Muscle of arm (tissue), 12 donors: ENCODE measurements around the gene ARMC9. TPM values are rescaled to one million over a fixed set of nuclear protein-coding genes. Genes with fewer than 3 reads are reported as not detected.
"Not testable (repeated sequence)": the region's sequence is repeated elsewhere in the genome, so short reads cannot be mapped to it uniquely, and the experiment has no call there.

Source experiments
- DNase-seq: peaks from one replicate; pipeline ENCODE4 v3.0.0-alpha.2; 2013
- polyA plus RNA-seq, 12 donors: library from polyadenylated mRNA; unstranded; fragments of 120-200 nt; gene quantifications; one replicate each; pipeline ENCODE4 v1.2.1, GENCODE V29; 2013; ENCODE audit not compliant: insufficient read length in 12 of 12

Gene ARMC9
- polyA plus RNA-seq, 12 donors, result 3.3 to 10.0 (median 5.5) TPM; not detected in 1

DNA sequence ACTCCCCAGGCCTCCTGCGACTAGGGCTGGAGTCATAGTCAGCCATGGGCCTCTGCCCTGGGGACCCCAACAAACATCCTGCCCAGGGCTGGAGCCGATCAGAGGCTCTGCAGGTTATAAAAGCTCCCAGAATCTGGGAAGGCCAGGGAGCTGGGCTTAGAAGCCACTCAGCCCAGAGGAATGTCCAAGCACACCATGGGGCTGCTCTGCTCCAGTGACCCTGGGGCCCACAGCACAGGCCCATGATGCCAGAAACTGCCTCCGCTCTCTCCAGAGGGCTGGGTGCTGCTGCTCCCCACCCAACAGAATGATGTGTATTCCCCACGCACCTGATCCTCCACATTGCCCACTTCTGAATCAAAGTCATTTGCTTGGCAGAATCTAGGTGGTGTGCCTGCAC lies 88.5 kb downstream of the ARMC9 start:
- DNase-seq, result no peak

DNA sequence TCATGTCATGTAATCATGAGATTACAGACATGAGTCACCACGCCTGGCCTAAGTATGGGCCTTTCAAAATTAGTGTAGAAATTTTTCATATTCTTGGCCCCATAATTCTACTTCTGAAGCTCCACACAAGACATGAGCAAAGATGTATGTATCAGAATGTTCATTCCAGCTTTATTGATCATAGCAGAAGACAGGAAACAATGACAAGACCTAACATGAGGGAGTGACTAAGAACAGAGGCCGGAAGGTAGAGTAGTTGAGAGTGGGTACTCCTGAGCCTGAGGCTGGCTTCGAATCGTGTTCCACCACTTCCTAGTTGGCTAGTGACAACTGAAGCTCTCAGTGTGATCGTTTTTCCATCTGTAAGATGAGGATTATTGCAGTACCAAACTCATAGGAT lies 89.3 kb downstream of the ARMC9 start:
- DNase-seq, result no peak

DNA sequence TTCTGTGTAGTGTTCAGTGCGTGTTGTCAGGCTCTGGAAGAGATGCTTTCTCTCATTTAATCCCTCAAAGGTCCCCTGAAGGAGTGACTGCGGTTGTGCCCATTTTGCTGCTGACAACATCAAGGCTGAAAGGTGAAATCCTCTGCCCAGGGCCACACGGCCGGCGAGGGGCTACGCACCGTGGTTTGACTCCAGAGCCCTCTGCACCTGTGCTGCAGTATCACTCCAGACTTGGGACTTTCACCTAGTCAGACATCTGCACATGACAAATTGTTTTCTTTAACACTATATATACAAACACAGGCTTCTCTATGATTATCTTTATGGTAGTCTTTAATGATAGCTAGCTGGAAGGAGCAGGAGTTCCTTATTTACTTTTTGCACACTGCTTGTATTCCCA lies 90.2 kb downstream of the ARMC9 start:
- DNase-seq, result no peak

DNA sequence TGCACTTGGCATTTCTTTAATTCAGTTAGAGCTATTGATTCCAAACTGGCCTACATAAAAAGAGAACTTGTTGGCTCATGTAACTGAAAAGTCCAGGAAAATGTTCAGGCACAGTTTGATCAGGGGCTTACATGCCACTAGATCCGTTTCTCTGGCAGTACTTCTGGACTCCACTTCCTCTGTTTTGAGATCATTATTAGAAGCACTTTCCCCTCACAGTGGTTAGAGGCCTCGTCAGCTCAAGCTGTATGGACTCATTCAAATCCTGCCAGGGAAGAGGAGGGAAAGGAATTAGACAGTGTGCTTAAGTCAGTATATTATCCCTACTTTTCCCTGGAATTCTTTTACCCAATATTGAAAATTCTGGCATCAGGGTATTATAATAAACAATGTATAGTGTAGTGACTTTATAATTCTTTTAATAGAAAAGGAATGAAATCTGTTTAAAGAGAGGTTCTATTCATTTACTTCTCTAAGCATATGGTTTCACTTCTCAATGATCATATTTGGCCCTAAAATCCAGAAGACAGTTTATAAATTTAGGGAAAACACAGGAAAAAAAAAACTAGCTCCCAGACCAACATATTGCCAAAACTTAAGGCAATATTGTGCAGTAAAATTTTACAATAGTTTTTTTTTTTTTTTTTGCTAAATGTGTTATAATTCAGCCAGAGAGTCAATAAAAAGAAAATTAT lies 92.0 kb downstream of the ARMC9 start:
- peak; percentile 38 for DNase-seq

DNA sequence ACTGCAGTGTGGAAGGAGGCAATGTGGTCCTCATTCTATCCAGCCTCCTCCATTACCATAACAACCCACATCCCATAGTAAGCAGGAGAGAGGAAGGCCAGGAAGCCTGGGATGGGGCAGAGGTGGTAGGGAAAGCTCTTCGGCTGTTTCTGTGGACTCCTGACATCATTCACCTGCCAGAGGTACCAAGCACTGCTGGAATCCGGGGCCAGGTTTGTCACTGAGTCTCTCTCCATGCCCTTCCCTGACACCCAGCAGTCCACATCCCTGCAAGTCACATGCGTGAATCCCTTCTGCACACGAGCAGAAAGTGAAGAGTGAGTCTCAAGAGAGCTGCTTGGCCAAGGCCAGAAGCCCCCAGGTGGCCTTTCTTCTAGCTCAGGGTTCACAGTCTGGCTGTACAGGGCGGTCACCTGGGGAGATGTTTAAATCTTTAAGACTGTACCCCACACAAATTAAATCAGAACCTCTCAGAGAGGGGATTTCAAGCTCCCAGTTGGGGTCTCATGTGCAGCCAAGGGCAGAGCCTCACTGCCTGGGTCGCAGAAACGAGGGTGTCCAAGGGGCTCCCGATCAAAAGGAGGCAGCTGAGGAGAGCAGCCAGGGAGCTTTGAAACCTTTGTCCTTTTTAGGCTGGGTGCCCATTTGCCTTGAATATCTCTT lies 94.2 kb downstream of the ARMC9 start:
- DNase-seq, result no peak

DNA sequence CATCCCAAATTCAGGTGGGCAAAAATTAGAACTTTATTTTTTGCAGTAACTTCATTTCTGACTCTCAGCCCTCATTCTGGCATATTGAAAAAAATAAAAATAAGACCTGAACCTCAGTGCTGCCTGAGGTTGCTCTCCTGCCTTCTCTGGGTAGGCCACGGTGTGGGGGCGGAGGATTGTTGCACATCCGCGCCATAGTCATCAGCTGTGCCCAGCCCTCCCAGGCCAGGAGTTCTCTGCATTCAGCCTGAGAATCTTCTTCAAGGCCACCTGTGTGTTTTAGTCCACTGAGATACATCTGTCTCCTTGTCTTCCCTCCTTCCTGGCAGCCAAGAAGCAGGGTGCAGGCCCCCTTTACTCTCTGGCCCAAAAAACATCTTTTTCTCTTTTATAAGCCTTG lies 94.7 kb downstream of the ARMC9 start:
- no peak for DNase-seq

DNA sequence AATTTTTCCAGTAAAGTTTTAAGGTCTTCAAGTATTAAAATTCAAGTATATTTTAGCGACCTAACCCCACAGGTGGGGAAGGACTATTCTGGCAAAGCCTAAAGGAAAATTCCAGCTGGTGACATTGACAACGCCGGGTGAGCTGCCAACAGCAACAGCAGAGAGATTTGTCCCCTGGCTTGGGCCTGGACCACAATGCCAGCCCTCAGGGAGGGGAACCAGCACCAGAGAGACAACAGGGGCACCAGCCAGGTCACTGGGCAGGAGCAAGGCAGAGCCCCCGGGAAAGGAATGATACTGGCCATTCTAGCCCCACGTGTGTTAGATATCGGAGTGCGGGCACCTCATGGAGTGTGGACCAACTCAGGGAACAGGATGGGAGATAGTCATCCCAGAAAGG lies 95.7 kb downstream of the ARMC9 start:
- no peak for DNase-seq

DNA sequence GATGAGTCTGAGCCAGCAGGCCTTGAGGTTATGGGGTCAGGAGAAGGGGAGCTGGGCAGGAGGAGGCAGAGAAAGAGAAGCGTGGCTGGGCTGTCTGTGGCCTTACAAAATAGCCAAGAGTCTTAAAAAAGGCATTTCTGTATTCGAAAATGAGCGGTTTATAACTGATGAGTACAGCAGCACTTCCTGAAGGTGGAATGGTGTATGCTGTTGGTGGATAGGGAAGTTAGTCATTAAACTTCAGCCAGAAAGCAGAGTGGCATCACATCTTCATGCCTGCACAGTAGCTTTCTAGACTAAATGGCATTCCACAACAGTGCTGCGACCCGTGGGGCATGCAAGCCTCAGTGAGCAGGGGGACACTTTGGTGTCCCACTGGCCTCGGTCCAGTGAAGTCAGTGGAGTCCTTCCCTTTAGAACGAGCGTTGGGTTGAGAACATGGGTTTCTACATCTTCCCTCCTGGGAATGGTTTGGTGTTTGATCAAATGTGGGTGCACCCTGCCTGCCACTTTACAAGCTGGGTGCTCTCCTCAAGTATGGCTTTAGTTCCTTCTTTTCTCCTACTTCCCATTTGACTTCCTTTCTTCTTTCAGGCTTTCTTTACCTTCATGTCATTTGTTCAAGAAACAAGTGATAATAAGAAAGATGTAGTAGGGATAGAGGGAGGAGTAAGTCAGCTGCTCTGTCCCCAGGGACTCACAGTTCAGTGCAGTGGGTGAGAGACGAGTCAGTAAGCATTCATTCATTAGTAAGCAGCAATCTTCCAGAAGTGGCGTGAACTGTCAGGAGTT lies 96.3 kb downstream of the ARMC9 start:
- DNase-seq, result no peak

DNA sequence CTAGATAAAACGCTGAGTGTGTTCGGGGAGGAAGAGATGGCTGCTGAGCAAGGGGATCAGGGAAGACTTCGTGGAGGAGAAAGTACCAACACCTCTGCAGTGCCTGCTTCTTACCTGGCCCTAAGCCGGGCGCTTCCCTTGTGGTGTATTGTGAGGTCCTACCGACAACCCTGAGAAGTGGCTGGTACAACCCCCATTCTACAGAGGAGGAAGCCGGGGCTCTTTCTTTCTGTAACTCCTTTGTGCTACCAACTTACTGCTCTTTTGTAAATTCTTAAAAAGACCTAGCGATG lies 96.9 kb downstream of the ARMC9 start:
- DNase-seq, result no peak

DNA sequence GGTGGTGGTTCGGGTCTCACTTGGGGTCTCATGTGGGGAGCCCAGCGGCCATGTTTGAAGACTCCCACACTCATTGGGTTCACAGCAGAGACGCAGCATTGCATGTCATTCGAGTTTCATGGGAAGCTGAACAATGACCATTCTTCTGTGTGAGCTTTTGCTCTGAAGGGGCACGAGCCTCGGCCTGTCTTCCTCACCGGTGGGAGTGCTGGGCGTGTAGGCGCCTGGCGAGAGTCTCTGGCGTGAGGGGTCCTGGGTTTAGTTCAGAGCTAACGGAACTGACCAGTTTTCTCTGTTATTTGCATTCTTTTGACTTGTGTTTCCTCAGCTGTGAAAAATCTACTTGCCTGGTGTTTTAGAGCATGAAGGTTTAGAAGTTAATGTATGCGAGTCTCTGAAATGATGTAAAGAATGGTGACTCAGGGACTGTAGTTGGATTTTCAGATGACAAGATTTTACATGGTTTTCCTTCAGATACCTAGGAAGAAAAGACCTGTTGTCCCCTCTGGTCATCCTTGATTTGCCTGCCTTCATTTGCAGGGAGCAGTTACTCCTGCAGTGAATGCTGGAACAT lies 98.1 kb downstream of the ARMC9 start:
- no peak for DNase-seq

DNA sequence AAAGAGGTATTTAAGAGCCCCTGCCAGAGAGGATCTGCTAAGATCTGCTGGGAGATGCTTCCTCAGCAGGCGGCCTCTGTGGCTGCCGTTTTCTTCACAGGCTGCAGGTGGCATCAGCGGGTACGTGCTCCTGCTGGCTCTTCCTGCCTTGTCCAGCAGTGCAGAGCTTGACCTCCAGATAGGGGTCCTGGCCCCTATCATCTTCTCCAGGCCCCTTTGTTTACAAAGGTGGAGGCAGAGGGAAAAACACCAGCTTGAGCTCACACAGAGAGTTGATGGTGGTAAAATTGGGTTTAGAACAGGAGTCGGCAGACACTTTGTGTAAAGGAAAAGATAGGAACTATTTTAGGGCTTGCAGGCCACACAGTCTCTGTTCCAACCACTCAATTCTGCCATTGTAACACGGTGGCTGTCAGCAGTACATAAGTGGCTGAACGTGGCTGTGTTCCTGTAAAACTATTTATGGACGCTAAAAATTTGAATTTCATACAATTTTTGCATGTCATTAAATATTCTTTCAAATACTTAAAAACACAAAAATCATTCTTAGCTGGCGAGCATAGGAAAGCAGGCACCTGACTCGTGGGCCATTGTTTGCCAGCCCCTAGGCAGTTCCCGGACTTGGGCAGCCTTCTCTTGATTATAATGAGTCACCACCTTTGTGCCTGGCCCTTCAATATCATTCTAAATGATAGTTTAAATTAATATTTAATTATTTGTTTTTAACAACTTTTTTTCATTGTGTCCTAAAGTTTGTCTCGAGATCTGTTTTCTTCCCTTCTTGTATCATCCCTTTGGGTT lies 98.9 kb downstream of the ARMC9 start:
- peak; percentile 31 for DNase-seq

DNA sequence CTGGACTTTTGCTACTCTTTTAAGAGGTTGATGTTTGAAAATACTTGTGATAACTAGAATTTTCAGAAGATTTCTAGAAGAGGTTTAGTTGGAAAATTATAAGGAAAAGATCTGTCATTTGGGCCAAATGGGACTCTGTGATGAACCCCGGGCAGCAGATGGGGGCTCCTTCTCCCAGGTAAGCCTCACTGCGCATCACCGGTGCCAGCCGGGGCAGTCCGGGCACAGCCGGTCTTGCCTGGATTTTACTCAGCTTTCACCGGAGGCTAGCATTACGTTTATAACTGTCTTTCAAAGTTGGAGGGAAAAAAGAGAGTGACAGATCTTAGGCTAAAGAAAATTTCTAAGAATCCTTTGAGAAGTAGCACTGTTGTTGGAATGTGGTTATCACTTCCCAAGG lies 99.7 kb downstream of the ARMC9 start:
- DNase-seq, result no peak

DNA sequence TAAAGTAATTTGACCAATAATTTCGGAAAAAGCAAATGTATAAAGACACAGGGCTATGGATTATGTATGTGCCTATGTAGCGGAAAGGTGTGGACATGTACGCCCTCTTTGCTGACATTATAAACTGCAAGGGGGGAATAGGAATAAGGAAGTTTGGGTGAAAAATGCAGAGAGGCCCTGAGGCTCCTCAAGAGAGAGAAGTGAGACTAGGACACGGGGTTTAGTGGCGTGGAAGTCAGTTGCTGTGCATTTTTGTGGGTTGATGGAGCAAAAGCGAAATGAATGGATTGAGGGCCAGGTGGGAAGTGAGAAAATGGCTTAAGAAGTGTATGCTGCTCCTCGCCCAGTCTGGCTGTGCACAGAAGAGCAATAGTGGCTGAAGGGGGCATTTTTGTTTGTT lies 100.8 kb downstream of the ARMC9 start:
- no peak for DNase-seq

DNA sequence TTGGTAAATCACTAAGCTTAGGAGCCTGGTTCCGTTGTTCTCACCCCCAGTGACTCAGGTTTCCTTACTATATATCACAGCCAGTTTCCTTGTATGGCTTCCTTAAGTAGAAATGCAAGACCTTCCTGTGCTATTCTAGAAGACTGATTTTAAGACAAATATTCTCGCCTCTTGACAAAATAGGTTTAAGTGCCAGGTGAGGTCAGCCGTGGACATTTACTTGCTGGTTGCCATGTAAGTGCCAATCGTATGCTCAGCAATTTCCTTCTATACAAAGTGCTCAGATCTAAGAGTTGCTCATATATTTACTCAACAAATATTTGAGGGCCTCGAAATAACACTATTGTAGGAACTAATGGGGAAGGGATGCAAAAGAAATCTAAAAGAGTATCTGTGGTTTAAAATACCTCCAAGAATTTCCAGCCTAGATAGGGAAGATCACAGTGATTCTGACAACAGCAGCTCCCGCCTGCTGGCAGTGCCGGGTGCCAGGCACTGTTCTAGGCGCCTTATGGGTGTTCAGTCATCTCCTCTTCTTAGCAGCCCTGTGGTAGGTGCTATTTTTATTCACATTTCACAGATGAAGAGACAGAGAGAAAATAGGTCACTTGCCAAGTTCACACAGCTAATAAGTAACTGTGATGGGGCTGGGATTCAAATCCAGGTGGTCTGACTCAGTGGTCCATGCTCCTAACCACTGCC lies 101.7 kb downstream of the ARMC9 start:
- DNase-seq, result no peak

DNA sequence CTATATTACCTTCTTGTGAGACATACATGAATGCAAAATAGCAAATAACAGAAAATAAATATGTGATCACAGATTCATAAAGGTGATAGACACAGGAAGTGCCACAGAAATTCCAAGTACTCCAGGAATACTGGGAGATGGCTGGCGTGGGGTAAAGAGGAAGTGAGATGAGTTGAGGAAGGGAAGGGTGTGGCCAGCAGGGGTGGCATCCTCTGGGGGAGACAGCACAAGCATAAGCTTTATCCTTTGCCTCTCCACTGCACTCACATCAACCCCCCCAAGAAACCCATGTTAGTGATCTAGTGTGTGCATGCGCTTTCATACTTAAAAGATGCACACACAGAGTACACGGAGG lies 102.3 kb downstream of the ARMC9 start:
- DNase-seq, result no peak

DNA sequence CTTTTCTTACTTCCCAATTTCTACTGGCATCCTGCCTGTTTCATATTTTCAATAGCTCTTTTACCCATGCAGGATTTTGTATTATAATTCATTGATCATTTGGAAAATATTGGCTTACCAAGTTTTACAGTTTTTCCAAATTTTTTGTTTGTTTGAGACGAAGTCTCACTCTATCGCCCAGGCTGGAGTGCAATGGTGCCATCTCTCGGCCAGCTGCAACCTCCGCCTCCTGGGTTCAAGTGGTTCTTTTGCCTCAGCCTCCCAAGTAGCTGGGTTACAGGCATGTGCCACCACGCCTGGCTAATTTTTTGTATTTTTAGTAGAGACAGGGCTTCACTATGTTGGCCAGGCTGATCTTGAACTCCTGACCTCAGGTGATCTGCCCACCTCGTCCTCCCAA lies 105.8 kb downstream of the ARMC9 start:
- not testable (repeated sequence) for DNase-seq

DNA sequence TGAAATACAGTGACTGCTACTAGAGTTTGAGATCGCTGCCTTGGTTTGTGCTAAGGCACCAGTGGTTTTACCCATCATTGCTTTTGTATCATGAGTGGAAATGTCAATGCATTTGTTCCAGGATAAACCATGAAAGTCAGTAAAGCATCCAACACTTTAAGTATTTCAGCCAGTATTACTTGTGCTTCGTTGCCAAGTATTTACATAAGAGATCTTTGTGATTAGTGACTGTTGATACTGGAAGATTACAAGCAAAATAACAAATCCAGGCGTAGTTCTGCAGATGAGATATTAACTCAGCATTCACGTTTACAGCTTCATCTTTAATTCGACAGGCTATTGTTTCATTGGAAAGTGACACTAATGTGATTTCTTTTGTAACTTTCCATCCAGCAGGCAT lies 106.8 kb downstream of the ARMC9 start:
- no peak for DNase-seq

DNA sequence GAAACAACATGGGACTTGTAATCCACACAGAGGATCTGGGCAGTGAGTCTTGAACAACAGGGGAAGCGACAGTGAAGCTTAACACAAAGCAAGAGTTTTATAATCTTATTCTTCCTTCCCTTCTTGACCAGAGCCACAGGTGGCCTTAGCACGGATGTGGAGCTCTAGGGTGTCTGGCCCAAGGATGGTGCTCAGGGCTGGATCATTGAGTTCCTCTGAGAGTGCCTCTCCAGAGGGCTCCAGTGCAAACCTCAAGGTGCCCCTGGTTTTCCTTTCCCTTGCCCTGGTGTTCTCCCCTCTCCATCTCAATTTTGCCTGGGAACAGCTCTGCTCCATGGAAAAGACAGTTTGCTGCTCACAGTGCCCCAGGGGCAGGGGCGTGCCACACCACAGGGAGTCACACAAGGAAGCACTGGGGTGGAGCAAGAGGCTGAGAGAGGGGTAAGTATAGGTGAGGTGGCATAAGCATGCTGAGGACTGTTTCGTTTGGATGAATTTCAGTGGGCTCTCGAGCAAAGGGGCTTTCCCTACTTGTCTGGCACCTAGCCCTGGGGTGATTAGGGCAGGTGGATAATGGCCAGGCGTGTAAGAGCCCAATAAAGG lies 108.5 kb downstream of the ARMC9 start:
- DNase-seq, result no peak

DNA sequence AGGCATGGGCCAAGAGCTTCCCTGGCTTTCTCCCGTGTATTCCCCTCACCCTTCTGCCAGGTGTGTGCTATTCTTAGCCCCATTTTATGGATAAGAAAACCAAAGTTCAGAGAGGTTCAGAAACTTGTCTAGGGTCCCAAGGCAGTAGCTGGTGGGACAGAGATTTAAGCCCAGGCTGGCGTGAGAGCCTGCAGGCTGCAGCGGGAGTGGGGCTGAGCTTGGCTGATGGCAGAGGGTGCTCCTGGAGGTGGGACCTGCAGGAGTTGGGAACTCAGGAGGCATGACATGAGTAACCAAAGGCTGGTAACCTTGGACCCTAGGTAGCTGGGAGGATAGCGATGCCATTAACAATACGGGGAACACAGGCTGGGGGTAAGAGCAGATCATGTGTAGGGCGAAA lies 109.8 kb downstream of the ARMC9 start:
- no peak for DNase-seq

DNA sequence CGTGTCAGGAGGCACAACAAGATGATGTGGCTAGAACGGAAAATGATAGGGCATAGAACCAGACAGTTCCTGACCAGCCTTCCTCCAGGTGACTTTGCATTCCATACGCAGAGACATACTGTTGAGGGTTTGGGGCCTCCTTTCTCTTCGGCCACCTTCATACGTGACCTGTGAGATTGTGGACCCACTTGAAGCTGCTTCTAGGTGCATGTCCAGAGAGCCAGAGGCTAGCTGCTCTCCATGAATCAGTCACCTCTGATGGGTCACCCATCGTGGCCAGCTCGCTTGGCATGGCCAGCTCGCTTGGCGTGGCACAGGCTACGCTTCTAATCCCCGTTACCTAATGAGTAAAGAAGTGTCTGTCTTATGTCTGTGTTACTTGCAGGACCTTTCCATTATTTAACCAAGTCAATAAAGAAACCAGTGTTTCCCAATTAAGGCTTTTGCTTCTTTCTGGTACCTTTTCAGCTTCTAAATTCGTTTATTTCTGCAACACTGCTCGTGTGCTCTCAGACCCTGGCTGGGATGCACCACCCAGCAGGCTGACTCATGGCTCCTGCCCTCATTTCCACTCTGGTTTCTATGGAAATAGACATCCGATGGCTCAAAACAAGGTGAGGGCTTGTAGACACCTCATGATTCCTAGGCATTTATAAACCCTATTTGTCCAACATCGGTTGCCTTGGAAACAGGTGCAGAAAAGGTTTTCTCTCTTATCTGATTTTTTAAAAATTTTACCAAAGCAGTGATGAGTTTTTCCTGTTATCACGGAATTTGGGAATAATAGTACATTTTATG lies 110.4 kb downstream of the ARMC9 start:
- DNase-seq, result no peak
